VCaP (cell line): ENCODE results near the gene DOK7.

ENCODE experiments used
- H3K27ac ChIP-seq: fragments of 450-650 bp; 2 replicates; pipeline ENCODE4 v1.5.1; 2017
- TF ChIP-seq, protein P1 (sequence below): fragments of 450-650 bp; conservative IDR thresholded peaks from 2 replicates; pipeline ENCODE4 v1.5.1; 2017; ENCODE audit warnings: mild to moderate bottlenecking, moderate library complexity

DOK7 gene

DNA sequence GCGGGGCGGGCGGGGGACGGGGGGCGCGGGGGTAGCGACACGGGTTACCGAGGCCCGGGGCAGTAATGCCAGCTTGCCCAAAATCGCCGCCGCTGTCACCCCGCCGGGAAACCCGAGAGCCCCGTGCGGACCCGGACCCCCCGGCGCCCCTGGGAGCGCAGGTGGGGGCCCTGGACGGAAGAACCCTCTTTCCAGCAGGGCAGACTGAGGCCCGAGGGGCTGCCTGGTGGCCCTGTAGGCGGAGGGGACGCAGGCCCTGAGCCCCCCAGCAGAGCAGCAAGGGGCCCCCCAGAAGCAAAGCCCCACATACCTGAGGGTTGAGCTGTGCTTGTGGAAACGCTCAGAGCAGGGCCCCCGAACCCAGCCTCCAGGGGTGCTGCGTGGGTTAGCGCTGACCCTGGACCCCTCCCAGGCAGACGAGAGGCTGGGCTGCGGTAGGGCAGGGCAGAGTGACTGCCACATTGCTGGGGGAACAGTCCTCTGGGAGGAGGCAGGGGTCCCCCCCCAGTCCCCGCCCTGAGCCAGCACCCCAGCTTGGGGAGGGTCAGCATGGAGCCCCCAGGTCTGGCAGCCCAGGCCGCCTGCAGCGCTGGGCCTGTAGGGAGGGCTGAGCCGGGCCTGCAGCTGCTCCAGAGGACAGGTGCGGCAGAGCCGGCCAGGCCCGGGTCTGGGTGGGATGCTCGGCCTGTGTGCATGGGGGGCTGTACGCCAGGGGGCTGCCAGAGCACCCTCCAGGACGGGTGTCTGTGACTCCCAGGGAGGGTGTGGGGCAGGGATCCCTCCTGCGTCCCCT is 646 bp downstream of the DOK7 start:
- TF ChIP-seq, protein P1, sequence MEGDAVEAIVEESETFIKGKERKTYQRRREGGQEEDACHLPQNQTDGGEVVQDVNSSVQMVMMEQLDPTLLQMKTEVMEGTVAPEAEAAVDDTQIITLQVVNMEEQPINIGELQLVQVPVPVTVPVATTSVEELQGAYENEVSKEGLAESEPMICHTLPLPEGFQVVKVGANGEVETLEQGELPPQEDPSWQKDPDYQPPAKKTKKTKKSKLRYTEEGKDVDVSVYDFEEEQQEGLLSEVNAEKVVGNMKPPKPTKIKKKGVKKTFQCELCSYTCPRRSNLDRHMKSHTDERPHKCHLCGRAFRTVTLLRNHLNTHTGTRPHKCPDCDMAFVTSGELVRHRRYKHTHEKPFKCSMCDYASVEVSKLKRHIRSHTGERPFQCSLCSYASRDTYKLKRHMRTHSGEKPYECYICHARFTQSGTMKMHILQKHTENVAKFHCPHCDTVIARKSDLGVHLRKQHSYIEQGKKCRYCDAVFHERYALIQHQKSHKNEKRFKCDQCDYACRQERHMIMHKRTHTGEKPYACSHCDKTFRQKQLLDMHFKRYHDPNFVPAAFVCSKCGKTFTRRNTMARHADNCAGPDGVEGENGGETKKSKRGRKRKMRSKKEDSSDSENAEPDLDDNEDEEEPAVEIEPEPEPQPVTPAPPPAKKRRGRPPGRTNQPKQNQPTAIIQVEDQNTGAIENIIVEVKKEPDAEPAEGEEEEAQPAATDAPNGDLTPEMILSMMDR: no peak
- peak overlapping the region; percentile 73; the same call in 1 of the 2 replicates for H3K27ac ChIP-seq

- TF ChIP-seq, protein P1: no peak
Observed at GRCh38 chr4:3464349-3464905, 1.3 kb downstream of the DOK7 start.

GRCh38 chr4:3464911-3465697 is 2.0 kb downstream of the DOK7 start:
- no peak overlapping the region for H3K27ac ChIP-seq
- TF ChIP-seq, protein P1: no peak

More at GRCh38 chr4:3464349-3464905, 1.3 kb downstream of the DOK7 start:
- no peak overlapping the region for H3K27ac ChIP-seq

DNA sequence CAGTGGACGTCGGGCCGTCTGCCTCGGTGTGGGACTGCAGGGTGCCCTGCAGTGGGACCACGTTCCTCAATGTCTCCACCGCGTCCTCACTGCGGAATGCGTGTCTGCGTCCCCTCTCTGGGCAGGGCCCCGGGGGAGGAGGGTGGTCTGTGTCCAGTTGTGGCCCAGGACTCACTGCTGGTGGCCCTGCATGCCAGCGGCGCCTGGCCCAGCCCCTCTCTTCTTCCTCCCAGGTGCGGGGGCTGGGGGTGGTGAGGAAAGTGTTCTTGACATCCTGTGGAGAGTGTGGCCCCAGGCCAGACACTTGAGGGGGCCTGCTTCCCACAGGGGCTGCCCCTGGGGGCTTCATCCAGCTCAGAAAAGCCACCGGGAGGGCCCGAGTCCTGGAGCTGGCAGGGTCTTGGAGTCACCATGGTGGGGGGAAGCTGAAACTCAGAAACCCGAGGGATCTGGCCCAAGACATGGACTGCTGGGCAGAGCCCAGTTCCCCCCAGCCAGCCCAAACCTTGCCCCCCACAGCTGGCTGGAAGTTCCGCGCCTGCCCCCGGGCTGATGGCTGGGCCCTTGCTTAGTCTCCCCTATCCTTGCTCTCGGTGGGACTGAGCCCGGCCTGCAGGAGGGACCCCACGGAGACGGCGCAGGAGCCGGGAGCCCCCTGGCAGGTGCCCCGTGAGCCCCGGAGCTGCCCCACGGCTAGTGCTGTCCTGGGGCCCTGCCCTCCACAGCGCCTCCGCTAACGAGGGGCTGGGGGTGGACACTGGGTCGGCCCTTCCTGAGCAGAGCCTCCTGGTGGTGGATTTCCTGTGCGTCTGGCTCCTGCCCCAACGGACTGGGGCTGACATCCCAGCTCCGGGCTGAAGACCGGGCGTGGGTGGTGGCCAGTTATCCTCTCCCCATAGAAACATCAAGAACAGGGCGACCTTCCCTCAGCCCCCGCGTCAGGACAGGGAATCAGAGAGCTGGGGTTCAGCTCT is 2.9 kb downstream of the DOK7 start:
- H3K27ac ChIP-seq: no peak overlapping the region
- TF ChIP-seq, protein P1: no peak; the same call in 1 of the 2 replicates

- H3K27ac ChIP-seq: no peak overlapping the region
- TF ChIP-seq, protein P1: no peak
Observed at GRCh38 chr4:3466691-3467600, 3.8 kb downstream of the DOK7 start.

GRCh38 chr4:3467601-3468031 is 4.5 kb downstream of the DOK7 start:
- H3K27ac ChIP-seq: no peak overlapping the region
- TF ChIP-seq, protein P1: no peak
